K562 (cell line): Measurements from ENCODE around the gene EFCAB12. TPM values are rescaled to one million over a fixed set of nuclear protein-coding genes. Genes with fewer than 3 reads are reported as not detected.

ENCODE experiments used
- ATAC-seq: fragments of 200-7000 bp; cut with Tn5 transposase; 3 replicates; pipeline ENCODE4 v1.9.1; 2020; ENCODE audit warnings: moderate library complexity
- BruUV-seq: library from RNA; stranded (reverse); fragments of 400-500 nt; replicated peaks from 2 replicates; lab custom pipeline; 2021; lab: Mats Ljungman, UMichigan
- CTCF ChIA-PET: fragments of 300-600 bp; formaldehyde crosslinking; extraction: SDS; loops from one replicate; lab custom pipeline; 2021; ENCODE audit warnings: low intra/inter-chr PET ratio; lab: Yijun Ruan, JAX
- POLR2A ChIA-PET: fragments of 300-600, 350-650 bp; sonication (Branson Sonifier 250); formaldehyde crosslinking; extraction: SDS; loops from one replicate; lab custom pipeline; 2021; ENCODE audit warnings: antibody characterized with exemption, inconsistent platforms; lab: Yijun Ruan, JAX
- DNase-seq, 4 experiments: peaks; one replicate each; pipeline versions ENCODE4 v3.0.0 to v3.0.0-alpha.2; 2011 to 2018; ENCODE audit warnings: low spot score in 3 of 4, mixed read lengths in 3 of 4; ENCODE audit errors: extremely low read depth in 1 of 4
- FAIRE-seq: peaks from 2 replicates; lab custom pipeline; 2011; peaks lifted over from hg19 to GRCh38; lab: Jason Lieb, UNC
- H2AFZ ChIP-seq: 2 replicates; pipeline ENCODE4 v1.6.0; 2011; ENCODE audit warnings: low read depth, low read length, control low read depth, inconsistent platforms
- H3K27ac ChIP-seq: fragments of 200-600 bp; 3 replicates; pipeline ENCODE4 v1.8.0; 2011; ENCODE audit warnings: low read depth, mild to moderate bottlenecking, control low read depth, inconsistent platforms, low read length, moderate library complexity, mixed read lengths; ENCODE audit errors: extremely low read depth
- H3K27me3 ChIP-seq, 2 experiments: fragments of 300-600 bp in 1 of 2; 2 replicates in 1 of 2; 3 replicates in 1 of 2; pipeline versions ENCODE4 v1.6.0 to v1.8.0; 2011; ENCODE audit warnings: inconsistent platforms in 2 of 2, low read length in 2 of 2, mild to moderate bottlenecking in 1 of 2, mixed read lengths in 1 of 2, moderate library complexity in 1 of 2; ENCODE audit not compliant: control insufficient read depth in 2 of 2, insufficient read depth in 2 of 2
- H3K36me3 ChIP-seq: fragments of 300-600 bp; 3 replicates; pipeline ENCODE4 v1.8.0; 2011; ENCODE audit warnings: mild to moderate bottlenecking, low read length, inconsistent platforms; ENCODE audit not compliant: control insufficient read depth, insufficient read depth
- H3K4me1 ChIP-seq, 2 experiments: fragments of 200-600 bp in 1 of 2; replicated peaks in 1 of 2; 2 replicates in 1 of 2; 3 replicates in 1 of 2; pipeline versions ENCODE4 v1.5.1 to v1.8.0; 2011; ENCODE audit warnings: inconsistent platforms in 2 of 2, low read length in 2 of 2, mild to moderate bottlenecking in 1 of 2, mixed read lengths in 1 of 2, moderate library complexity in 1 of 2; ENCODE audit not compliant: control insufficient read depth in 2 of 2, insufficient read depth in 2 of 2
- H3K4me2 ChIP-seq: 2 replicates; pipeline ENCODE4 v1.6.1; 2011; ENCODE audit warnings: low read length, control low read depth, inconsistent platforms, mixed read lengths; ENCODE audit not compliant: insufficient read depth
- H3K4me3 ChIP-seq: fragments of 200-600 bp; sonication (generic), shearing (Covaris generic); 2 replicates; pipeline ENCODE4 v1.5.1; 2016; ENCODE audit warnings: control low read depth, inconsistent platforms
- H3K79me2 ChIP-seq: fragments of 200-600 bp; 3 replicates; pipeline ENCODE4 v1.8.0; 2011; ENCODE audit warnings: low read length, inconsistent platforms; ENCODE audit not compliant: control insufficient read depth, insufficient read depth
- H3K9ac ChIP-seq, 2 experiments: 2 replicates each; pipeline versions ENCODE4 v1.6.0 to v1.6.1; 2011; ENCODE audit warnings: low read depth in 2 of 2, low read length in 2 of 2, control low read depth in 1 of 2, inconsistent platforms in 1 of 2, mild to moderate bottlenecking in 1 of 2, mixed read lengths in 1 of 2; ENCODE audit not compliant: insufficient read depth in 1 of 2
- H3K9me1 ChIP-seq: one replicate; pipeline ENCODE4 v1.6.0; 2011; ENCODE audit warnings: inconsistent platforms, mild to moderate bottlenecking, low read length, moderate library complexity; ENCODE audit not compliant: control insufficient read depth, insufficient read depth
- H3K9me3 ChIP-seq: replicated peaks from 2 replicates; pipeline ENCODE4 v1.5.1; 2011; ENCODE audit warnings: low read depth, low read length, inconsistent platforms; ENCODE audit not compliant: control insufficient read depth, insufficient read depth
- H4K20me1 ChIP-seq: replicated peaks from 2 replicates; pipeline ENCODE4 v1.6.1; 2011; ENCODE audit warnings: low read length, inconsistent platforms, mixed read lengths; ENCODE audit not compliant: control insufficient read depth, insufficient read depth
- HMGN3 ChIP-seq: IDR thresholded peaks from 2 replicates; pipeline ENCODE4 v1.6.1; 2011; ENCODE audit warnings: borderline replicate concordance, low read depth, mild to moderate bottlenecking, mixed read lengths, low read length; ENCODE audit not compliant: insufficient read length; ENCODE audit errors: extremely low read depth
- IRF2 ChIP-seq: sonication (generic); formaldehyde crosslinking; IDR thresholded peaks from 2 replicates; pipeline ENCODE4 v1.8.1; 2022; ENCODE audit warnings: mild to moderate bottlenecking, missing genetic modification reagents
- LEF1 ChIP-seq: fragments of 450-650 bp; IDR thresholded peaks from 2 replicates; pipeline ENCODE4 v1.6.1; 2016; ENCODE audit warnings: mild to moderate bottlenecking
- PRMT5 ChIP-seq: sonication (generic); formaldehyde crosslinking; IDR thresholded peaks from 2 replicates; pipeline ENCODE4 v1.5.0; 2020; ENCODE audit warnings: missing genetic modification reagents
- WHSC1 ChIP-seq: IDR thresholded peaks from one replicate; pipeline ENCODE4 v1.6.1; 2012; ENCODE audit warnings: low read length, control low read depth, inconsistent platforms
- WGBS: fragments of 100-300 bp; shearing (Covaris generic); methylation state at CpG from one replicate; pipeline ENCODE4 v1.1.6; 2016; ENCODE audit warnings: low coverage, mixed read lengths; ENCODE audit not compliant: insufficient coverage; ENCODE audit errors: missing lambda C conversion rate; 5-methylcytosine and 5-hydroxymethylcytosine counted together
- in situ Hi-C: fragments of 300-500 bp; cut with MboI; formaldehyde crosslinking; loops from 4 replicates; pipeline ENCODE4 v1.15.0; 2018; ENCODE audit warnings: inconsistent platforms, mixed read lengths
- intact Hi-C: fragments of 100-400 bp; cut with micrococcal nuclease; formaldehyde crosslinking; loops from 2 replicates; pipeline ENCODE4 v1.14.2; 2022
- polyA plus RNA-seq, 8 experiments: library from polyadenylated mRNA; depleted of rRNA in 4 of 8; stranded (reverse) in 5 of 8; unstranded in 3 of 8; fragments of >200 nt; fragmentation: Nextera tagmentation in 2 of 8; fragmentation: Illumina TruSeq in 1 of 8; extraction: Ambion mirVana in 2 of 8; extraction: Trizol in 1 of 8; gene quantifications; 2 replicates each; pipeline versions ENCODE4 v1.2.1 to v1.2.3, GENCODE V29; 2011 to 2014; ENCODE audit warnings: inconsistent platforms in 1 of 8, missing spikeins in 1 of 8
- total RNA-seq, 7 experiments: library from RNA; depleted of rRNA in 6 of 7; stranded (reverse); fragments of >200 nt in 6 of 7; fragmentation: Illumina TruSeq in 2 of 7; extraction: Trizol in 2 of 7; gene quantifications; 2 replicates each; pipeline versions ENCODE4 v1.2.1 to v1.2.3, GENCODE V29; 2011 to 2021; ENCODE audit warnings: low replicate concordance in 1 of 7
- TF ChIP-seq, protein P1 (sequence below): fragments of 250-450 bp; sonication (Bioruptor Pico); IDR thresholded peaks from 2 replicates; pipeline ENCODE4 v1.5.1; 2021; ENCODE audit warnings: mild to moderate bottlenecking
- TF ChIP-seq, protein P2 (sequence below): IDR thresholded peaks from 2 replicates; pipeline ENCODE4 v1.6.1; 2014; ENCODE audit warnings: antibody characterized with exemption
- TF ChIP-seq, protein P3 (sequence below): sonication (generic); formaldehyde crosslinking; IDR thresholded peaks from 2 replicates; pipeline ENCODE4 v1.8.0; 2022; ENCODE audit warnings: mild to moderate bottlenecking, missing genetic modification reagents, borderline replicate concordance
- TF ChIP-seq, protein P4 (sequence below): sonication (generic); formaldehyde crosslinking; IDR thresholded peaks from 2 replicates; pipeline ENCODE4 v1.9.0; 2022; ENCODE audit warnings: mild to moderate bottlenecking, missing genetic modification reagents

The EFCAB12 gene
- total and polyA plus RNA-seq, 9 of the 15 experiments (the other 6 are each of a cell fraction or from before 2014, with no cell fraction given): 0.08 to 0.95 (median 0.56) TPM; not detected in 1

DNA sequence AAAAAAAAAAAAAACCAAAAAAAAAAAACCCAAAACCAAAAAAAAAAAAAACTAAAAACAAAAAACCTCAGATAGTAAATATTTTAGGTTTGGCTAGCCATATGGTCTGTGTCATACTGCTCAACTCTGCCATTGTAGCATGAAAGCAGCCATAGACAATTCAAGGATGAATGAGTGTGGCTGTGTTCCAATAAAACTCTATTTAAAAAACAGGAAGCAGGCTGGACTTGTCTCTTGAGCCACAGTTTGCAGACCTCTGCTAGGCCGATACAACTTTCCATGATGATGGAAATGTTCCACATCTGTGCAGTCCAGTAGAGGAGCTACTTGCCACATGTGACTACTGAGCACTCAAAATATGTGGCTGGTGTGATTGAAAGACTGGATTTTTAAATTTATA lies 11.1 kb downstream of the EFCAB12 start:
- Histone ChIP-seq H3K9me3 (no peaks in the 10 kb centered on the region), H3K27ac (no peak overlapping the region), H3K4me3 (no peak overlapping the region), H3K79me2 (no peaks in the 10 kb centered on the region), H3K27me3 (no peaks in the 10 kb centered on the region), H3K4me1 (peaks cover 22 to 41% of the 10 kb centered on the region in 2 experiments), H3K4me2 (no peak overlapping the region), H4K20me1 (no peaks in the 10 kb centered on the region), H3K9me1 (no peaks in the 10 kb centered on the region), H2AFZ (no peak overlapping the region), H3K9ac (no peak overlapping the region), H3K36me3 (no peaks in the 10 kb centered on the region)
- DNase-seq: no peak
- BruUV-seq: no TSS peak
- FAIRE-seq: no peak
- ChIA-PET POLR2A (interaction anchor here (0.9 to 1.3 kb wide), 2 partner anchors 11 to 14 kb away, joined by 3 to 5 read pairs; partner anchors contain the start of gene EFCAB12), CTCF (no interaction called here)
- in situ Hi-C loops (no loop called here), intact Hi-C loops (loop anchor here (10.0 kb wide), 1 partner anchor 93 kb away; no protein-coding TSS in a partner anchor)
- WGBS: 73% methylated on average over 1 of the region's 1 CpG
- TF ChIP-seq HMGN3: no peak
- TF ChIP-seq WHSC1: no peak
- ATAC-seq: no peak

DNA sequence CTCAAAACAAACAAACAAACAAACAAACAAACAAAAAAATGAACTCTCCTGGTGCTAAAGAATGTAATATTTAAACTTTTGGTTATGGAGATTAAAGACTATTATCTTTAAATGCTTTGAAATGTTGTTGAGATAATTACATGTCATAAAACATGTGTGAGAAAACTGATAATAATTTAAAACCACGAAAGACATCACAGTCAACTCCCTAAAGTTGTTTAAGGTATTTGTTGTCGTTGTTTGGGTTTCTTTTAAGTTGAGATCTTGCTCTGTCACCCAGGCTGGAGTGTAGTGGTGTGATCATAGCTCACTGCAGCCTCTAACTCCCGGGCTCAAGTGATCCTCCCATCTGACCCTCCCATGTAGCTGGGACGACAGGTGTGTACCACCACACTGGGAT lies 12.0 kb downstream of the EFCAB12 start:
- no peak overlapping the region; the same call in 2 of the 3 replicates for H3K27ac ChIP-seq
- no peaks in the 10 kb centered on the region for H3K9me1 ChIP-seq
- H3K4me1 ChIP-seq: peaks cover 23 to 43% of the 10 kb centered on the region in 2 experiments
- whole genome bisulfite sequencing: 22% methylated on average over 4 of the region's 4 CpGs
- DNase-seq (no peak), FAIRE-seq (no peak), ATAC-seq (no peak)
- H3K4me2 ChIP-seq: no peak overlapping the region
- POLR2A ChIA-PET: interaction anchor here (0.6 to 0.7 kb wide), 2 partner anchors 17 to 149 kb away, joined by 3 read pairs; no protein-coding TSS in a partner anchor
- BruUV-seq: no TSS peak
- intact Hi-C loops: loop anchor here (10.0 kb wide), 1 partner anchor 92 kb away; no protein-coding TSS in a partner anchor
- no peaks in the 10 kb centered on the region for H3K27me3 ChIP-seq
- in situ Hi-C loops: no loop called here
- no peak overlapping the region for H2AFZ ChIP-seq
- no peaks in the 10 kb centered on the region for H3K79me2 ChIP-seq
- CTCF ChIA-PET: interaction anchor here (0.6 kb wide), 1 partner anchor 23 kb away, joined by 3 read pairs; no protein-coding TSS in a partner anchor
- no peak overlapping the region for H3K4me3 ChIP-seq
- no peaks in the 10 kb centered on the region for H4K20me1 ChIP-seq
- H3K9ac ChIP-seq: no peak overlapping the region
- no peaks in the 10 kb centered on the region for H3K36me3 ChIP-seq
- H3K9me3 ChIP-seq: no peaks in the 10 kb centered on the region
- TF ChIP-seq, protein P1, sequence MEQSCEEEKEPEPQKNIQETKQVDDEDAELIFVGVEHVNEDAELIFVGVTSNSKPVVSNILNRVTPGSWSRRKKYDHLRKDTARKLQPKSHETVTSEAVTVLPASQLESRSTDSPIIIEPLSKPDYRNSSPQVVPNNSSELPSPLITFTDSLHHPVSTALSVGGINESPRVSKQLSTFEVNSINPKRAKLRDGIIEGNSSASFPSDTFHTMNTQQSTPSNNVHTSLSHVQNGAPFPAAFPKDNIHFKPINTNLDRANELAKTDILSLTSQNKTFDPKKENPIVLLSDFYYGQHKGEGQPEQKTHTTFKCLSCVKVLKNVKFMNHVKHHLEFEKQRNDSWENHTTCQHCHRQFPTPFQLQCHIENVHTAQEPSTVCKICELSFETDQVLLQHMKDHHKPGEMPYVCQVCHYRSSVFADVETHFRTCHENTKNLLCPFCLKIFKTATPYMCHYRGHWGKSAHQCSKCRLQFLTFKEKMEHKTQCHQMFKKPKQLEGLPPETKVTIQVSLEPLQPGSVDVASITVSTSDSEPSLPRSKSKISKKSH (CRISPR knock-in tag): no peak
- TF ChIP-seq LEF1 (no peak), PRMT5 (CRISPR knock-in tag) (no peak), IRF2 (CRISPR knock-in tag) (no peak)
- TF ChIP-seq, protein P2, sequence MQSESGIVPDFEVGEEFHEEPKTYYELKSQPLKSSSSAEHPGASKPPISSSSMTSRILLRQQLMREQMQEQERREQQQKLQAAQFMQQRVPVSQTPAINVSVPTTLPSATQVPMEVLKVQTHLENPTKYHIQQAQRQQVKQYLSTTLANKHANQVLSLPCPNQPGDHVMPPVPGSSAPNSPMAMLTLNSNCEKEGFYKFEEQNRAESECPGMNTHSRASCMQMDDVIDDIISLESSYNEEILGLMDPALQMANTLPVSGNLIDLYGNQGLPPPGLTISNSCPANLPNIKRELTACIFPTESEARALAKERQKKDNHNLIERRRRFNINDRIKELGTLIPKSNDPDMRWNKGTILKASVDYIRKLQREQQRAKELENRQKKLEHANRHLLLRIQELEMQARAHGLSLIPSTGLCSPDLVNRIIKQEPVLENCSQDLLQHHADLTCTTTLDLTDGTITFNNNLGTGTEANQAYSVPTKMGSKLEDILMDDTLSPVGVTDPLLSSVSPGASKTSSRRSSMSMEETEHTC: no peak
- TF ChIP-seq, protein P3, sequence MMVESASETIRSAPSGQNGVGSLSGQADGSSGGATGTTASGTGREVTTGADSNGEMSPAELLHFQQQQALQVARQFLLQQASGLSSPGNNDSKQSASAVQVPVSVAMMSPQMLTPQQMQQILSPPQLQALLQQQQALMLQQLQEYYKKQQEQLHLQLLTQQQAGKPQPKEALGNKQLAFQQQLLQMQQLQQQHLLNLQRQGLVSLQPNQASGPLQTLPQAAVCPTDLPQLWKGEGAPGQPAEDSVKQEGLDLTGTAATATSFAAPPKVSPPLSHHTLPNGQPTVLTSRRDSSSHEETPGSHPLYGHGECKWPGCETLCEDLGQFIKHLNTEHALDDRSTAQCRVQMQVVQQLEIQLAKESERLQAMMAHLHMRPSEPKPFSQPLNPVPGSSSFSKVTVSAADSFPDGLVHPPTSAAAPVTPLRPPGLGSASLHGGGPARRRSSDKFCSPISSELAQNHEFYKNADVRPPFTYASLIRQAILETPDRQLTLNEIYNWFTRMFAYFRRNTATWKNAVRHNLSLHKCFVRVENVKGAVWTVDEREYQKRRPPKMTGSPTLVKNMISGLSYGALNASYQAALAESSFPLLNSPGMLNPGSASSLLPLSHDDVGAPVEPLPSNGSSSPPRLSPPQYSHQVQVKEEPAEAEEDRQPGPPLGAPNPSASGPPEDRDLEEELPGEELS (CRISPR knock-in tag): no peak
- TF ChIP-seq, protein P4, sequence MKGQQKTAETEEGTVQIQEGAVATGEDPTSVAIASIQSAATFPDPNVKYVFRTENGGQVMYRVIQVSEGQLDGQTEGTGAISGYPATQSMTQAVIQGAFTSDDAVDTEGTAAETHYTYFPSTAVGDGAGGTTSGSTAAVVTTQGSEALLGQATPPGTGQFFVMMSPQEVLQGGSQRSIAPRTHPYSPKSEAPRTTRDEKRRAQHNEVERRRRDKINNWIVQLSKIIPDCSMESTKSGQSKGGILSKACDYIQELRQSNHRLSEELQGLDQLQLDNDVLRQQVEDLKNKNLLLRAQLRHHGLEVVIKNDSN (CRISPR knock-in tag): no peak
